Type B pancreatic cell (in vitro differentiated cells): ENCODE results near the gene HSCB. TPM values are rescaled to one million over a fixed set of nuclear protein-coding genes. Genes with fewer than 3 reads are reported as not detected.

Experiments
- DNase-seq: peaks from one replicate; pipeline ENCODE4 v3.0.0; 2021; ENCODE audit warnings: mixed read lengths; ENCODE audit not compliant: unreplicated experiment; ENCODE audit errors: extremely low spot score
- H3K27ac Mint-ChIP-seq: 2 replicates; pipeline ENCODE4 v1.8.0; 2021; ENCODE audit warnings: mild to moderate bottlenecking, mixed read lengths
- H3K27me3 Mint-ChIP-seq: 2 replicates; pipeline ENCODE4 v1.8.0; 2021; ENCODE audit warnings: mixed read lengths
- H3K36me3 Mint-ChIP-seq: 2 replicates; pipeline ENCODE4 v1.8.0; 2021; ENCODE audit warnings: mixed read lengths
- H3K4me1 Mint-ChIP-seq: one replicate; pipeline ENCODE4 v1.8.0; 2021; ENCODE audit warnings: mixed read lengths; ENCODE audit not compliant: unreplicated experiment
- H3K4me3 Mint-ChIP-seq: 2 replicates; pipeline ENCODE4 v1.8.0; 2021; ENCODE audit warnings: mild to moderate bottlenecking, mixed read lengths
- H3K9me3 Mint-ChIP-seq: 2 replicates; pipeline ENCODE4 v1.8.0; 2021; ENCODE audit warnings: mixed read lengths
- total RNA-seq: library from RNA; stranded (reverse); gene quantifications from 2 replicates; pipeline ENCODE4 v1.2.1, GENCODE V29; 2021; ENCODE audit warnings: low replicate concordance
- TF ChIP-seq, protein P1 (sequence below): fragments of 200-600 bp; sonication (generic); conservative IDR thresholded peaks from 2 replicates; pipeline ENCODE4 v1.5.0; 2021; ENCODE audit warnings: antibody characterized with exemption, mild to moderate bottlenecking

The HSCB gene
- total RNA-seq, 1 donor from 2014 or later = 13.5 TPM

DNA sequence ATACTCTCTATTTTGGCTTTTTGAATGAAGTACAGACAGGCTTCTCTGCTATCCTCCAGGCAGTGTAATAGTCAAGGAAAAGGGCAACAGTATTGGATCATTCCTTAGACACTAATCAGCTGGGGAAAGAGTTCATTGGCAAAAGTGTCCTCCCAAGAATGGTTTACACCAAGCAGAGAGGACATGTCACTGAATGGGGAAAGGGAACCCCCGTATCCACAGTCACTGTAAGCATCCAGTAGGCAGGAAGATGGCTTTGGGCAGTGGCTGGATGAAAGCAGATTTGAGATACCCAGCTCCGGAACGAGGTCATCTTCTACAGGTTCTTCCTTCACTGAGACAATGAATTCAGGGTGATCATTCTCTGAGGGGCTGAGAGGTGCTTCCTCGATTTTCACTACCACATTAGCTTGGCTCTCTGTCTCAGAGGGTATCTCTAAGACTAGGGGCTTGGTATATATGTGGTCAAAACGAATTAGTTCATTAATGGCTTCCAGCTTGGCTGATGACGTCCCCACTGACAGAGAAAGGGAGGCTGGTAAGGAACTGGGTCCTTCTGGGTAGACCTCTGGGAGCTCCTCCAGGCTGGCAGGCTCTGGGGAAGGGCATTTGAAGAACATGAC, 53.3 kb downstream of the HSCB start:
- Mint-ChIP-seq H3K36me3 (peaks cover 40% of the 10 kb centered on the region), H3K4me3 (no peak overlapping the region)
- TF ChIP-seq, protein P1, sequence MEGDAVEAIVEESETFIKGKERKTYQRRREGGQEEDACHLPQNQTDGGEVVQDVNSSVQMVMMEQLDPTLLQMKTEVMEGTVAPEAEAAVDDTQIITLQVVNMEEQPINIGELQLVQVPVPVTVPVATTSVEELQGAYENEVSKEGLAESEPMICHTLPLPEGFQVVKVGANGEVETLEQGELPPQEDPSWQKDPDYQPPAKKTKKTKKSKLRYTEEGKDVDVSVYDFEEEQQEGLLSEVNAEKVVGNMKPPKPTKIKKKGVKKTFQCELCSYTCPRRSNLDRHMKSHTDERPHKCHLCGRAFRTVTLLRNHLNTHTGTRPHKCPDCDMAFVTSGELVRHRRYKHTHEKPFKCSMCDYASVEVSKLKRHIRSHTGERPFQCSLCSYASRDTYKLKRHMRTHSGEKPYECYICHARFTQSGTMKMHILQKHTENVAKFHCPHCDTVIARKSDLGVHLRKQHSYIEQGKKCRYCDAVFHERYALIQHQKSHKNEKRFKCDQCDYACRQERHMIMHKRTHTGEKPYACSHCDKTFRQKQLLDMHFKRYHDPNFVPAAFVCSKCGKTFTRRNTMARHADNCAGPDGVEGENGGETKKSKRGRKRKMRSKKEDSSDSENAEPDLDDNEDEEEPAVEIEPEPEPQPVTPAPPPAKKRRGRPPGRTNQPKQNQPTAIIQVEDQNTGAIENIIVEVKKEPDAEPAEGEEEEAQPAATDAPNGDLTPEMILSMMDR = no peak

DNA sequence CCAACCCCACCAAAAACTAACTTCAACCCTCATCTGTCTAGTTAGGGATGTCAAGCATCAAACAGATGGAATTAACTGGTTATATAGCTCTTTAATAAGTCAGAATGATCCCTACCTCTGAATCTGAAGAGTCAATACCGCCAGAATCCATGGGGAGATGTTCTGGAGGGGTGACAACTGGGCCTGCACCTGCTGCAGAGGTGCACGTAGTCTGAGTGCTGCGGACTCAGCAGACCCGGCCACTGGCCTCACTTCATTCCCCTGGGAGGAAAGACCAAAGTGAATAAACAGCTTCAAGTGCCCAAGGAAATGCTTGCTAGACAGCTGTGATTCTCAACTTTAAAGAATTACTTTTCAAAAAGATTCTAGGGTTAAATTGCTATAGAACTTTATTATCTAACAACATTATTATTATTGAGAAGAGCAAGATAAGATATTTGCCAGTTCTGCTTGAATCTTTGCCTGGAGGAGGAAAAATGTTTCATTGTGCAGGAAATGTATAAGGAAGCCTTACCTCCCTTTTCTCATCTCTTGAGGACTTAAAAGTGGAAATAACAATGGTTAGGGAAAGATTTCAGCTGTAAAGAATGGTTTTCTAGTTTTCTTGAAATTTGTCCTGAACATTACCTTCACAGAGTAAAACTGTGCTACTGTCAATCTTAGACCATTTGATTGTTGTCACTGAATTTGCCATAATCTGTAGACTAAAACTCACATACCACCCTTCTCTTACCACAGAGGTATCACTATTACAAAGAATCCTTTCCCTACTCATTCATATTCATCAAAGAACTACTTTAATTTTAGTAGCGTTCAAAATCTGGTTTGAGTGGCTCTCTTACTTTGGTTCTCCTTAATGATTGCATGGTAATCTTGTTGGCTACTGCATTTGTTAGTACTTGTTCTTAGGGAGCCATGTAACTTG, 54.4 kb downstream of the HSCB start:
- TF ChIP-seq, protein P1 = no peak
- Mint-ChIP-seq H3K4me3 (peak overlapping the region; percentile 23), H3K9me3 (no peaks in the 10 kb centered on the region), H3K27ac (peak overlapping the region; percentile 75), H3K36me3 (peaks cover 43% of the 10 kb centered on the region), H3K27me3 (no peaks in the 10 kb centered on the region), H3K4me1 (peaks cover 31% of the 10 kb centered on the region)
- no peak for DNase-seq

More for the DNA sequence above, 53.3 kb downstream of the HSCB start:
- H3K27ac Mint-ChIP-seq = peak overlapping the region; percentile 31
- no peaks in the 10 kb centered on the region for H3K27me3 Mint-ChIP-seq
- H3K4me1 Mint-ChIP-seq = peaks cover 26% of the 10 kb centered on the region
- DNase-seq = no peak
- H3K9me3 Mint-ChIP-seq = no peaks in the 10 kb centered on the region

DNA sequence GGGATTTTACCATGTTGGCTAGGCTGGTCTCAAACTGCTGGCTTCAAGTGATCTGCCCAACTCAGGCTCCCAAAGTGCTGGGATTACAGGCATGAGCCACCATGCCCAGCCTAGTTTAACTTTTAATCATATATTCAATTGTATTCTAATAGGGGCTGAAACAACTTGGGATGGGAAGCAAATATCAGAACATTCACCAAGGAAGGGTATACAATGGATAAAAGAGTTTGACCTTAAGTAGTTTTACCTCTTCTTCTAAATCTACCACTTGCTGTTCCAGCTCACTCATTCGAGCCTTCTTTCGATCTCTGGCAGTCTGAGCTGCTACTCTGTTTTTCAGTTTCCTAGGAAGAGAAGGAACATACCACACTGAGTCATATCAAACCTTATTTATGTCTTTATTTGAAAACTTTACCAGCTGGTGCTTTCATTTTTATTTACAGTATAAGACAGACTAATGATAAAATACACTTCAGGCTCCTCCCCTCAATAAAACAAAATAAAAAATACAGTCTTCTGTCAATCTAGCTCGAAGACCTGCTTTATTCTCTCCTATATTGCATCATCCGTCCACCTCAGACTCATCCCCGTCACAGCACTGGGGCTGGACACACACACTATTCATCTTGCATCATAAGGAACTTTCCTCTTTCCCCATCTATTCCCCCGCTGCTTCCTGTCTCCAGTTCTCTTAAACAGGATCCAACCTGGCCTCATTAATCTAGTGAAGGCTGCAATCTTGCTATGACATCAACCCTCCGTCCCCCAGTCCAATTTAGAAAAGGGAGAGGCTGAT, 57.2 kb downstream of the HSCB start:
- TF ChIP-seq, protein P1 = no peak
- Mint-ChIP-seq H3K4me3 (peak overlapping the region; percentile 89), H3K27me3 (no peaks in the 10 kb centered on the region), H3K4me1 (peaks cover 36% of the 10 kb centered on the region), H3K27ac (peak overlapping the region; percentile 97), H3K9me3 (no peaks in the 10 kb centered on the region), H3K36me3 (peaks cover 36% of the 10 kb centered on the region)
- no peak for DNase-seq

DNA sequence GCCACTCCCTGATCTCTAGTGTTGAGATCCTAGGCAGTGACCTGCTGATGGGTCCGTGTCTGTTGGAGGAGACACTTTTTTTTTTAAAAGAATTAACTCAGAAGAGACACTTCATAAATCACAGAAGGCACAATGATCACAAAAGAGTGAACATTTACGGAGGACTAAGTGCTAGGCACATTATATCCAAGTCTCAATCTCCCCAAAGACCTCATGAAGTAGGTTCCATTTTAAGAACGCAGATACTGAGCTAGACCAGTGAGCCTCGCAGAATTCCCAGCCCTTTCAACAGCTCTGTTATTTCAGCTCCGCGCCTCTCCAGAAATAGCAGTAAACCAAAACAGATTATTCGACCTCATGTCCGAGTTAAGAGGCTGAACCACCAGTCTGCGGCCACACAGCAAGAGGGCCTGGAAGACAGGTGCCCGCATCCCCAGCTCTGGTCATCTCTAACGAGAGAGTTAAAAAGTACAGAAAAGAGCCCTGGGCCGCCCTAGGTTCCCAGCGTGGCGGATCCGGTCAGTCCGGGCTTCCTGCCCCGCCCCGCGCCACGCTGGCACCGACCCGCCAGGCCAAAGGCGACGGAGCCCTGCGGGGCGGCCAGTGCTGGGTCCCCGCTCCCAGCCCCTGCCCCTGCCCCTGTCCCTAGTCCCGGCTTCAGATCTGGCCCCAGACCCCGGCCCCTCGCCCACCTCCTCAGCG, 57.9 kb downstream of the HSCB start:
- H3K9me3 Mint-ChIP-seq = no peaks in the 10 kb centered on the region
- H3K4me1 Mint-ChIP-seq = peaks cover 36% of the 10 kb centered on the region
- H3K27me3 Mint-ChIP-seq = no peaks in the 10 kb centered on the region
- peak overlapping the region; percentile 100 for H3K27ac Mint-ChIP-seq
- peak overlapping the region; percentile 89 for H3K4me3 Mint-ChIP-seq
- peaks cover 31% of the 10 kb centered on the region for H3K36me3 Mint-ChIP-seq
- TF ChIP-seq, protein P1 = no peak
- peak; percentile 77 for DNase-seq
